NCI-H187 (cell line): ENCODE measurements around the gene LMF1.
"Not testable (repeated sequence)": the region's sequence is repeated elsewhere in the genome, so short reads cannot be mapped to it uniquely, and the experiment has no call there.

Experiments used
- DNase-seq, 2 experiments: peaks; one replicate each; lab custom pipeline; 2025; lab: John Stamatoyannopoulos, UW

Gene LMF1

DNA sequence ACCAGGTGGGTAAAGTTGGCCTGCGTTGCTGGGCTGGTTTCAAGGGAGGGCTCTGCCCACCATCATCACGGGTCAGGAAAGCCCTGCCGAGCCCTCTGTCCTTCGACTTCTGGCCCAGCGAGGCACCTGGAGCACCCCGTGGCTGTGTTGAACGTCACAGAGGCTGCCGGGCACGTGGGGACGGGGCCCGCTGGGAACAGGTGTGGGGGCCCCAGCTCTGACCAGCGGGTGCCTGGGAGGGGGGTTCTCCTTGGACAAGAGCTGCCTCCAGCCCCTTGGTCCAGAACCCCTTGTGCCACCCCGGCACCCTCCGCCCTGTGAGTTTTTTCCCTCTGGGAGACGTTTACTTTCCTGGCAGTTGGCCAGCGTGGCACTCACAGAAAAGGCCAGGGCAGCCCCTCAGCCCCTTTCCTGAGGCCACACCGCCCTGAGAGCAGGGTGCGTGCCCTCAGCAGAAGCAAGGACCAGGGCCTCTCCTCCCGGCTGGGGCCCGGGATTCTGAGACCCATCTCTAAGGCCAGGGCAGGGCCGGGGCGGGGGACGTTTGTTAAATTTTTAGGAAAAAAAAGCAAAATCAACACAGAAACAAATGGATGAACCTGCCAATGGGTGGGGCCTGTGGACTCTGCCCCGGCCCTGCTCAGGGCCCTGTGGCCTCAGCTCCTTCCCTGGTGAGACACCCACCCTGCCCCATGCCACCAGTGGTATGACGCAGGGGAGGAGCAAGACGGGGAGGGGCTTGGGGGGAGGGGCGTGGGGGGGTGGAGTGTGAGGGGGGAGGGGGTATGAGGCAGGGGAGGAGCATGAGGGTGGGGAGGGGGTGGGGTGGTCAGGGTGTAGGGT lies 139.0 kb downstream of the LMF1 start:
- DNase-seq, result no peak

DNA sequence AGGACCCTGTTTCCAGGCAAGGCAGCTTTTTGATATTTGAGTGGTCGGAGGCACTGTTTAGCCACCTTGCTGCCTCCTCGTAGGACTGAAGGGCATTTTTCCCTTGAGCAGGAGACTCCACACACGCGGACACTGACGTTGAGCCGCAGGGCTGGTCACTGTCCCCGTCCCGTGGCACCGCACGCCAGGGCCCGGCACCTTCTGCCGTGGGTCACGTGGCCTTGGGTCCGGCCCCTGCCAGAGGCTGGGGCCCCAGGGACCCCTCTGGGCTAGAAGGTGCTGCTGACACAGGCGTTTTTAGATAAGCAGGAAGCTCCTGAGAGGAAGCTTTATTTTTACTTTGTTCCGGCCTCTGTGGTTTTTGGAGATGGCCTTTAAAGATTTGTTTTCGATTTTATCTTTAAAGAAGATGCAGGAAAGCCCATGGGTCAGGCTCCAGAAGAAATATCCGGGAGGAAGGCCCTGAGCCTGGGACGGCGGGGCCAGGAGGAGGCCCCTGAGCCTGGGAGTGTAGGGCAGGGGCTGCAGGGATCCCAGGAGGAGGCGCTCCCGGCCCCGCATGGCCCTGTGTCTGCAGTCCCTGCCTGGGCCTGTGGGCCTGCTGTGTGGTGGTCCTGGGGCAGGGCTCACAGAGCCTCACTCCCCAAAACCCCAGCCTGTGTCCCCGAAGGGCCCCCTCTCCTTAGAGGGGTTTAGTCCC lies 139.8 kb downstream of the LMF1 start:
- DNase-seq, result no peak

DNA sequence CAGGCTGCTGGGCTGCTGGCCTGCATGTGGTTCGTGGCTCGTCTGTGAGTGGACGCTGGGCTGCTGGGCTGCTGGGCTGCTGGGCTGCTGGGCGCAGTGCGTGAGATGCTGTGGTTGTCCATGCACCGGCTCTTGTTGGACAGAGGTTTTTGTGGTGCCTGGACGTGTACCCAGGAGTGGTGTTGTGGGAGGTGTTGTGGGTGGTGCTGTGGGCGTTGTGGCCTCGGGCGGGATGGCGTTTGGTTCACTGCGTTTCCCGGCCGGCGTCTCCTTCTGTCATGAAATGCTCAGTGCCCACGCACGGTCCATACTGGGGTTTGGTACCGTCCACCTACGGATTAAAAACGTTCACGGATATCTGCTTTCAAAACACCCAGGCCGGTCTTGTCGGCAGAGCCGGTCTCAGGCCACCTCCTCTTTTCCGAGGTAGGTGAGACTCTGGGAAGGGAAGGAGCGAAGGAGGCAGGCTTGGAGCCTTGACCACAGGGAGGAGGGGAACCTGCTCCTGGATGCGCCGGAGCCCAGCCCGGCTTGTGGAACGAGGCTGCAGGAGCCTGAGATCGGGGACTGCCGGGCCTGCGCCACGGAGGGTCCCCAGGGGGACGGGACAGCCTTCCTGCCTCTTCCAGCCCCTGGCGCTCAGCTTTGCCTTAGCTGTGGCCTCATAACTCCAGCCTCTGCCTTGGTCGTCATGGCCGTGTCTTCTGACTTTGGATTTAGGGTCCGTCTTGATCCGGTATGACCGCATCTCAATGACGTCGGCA lies 140.5 kb downstream of the LMF1 start:
- DNase-seq, result no peak

DNA sequence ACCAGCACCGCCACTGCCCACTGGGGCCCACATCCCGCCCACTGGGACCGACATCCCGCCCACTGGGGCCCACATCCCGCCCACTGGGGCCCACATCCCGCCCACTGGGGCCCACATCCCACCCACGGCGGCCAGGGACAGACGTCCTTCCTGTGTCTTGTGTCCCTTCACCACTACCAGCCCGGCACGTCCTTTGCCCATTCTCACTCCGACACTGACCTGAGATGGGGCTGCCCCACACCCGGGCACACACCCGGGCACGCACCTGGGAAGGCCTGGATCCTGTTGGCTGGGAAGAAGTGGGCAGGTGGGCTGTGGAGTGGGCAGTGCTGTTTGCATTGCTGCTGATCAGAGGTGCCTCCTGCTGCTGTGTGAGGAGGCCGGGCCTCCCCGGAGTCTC lies 141.9 kb downstream of the LMF1 start:
- no peak for DNase-seq

DNA sequence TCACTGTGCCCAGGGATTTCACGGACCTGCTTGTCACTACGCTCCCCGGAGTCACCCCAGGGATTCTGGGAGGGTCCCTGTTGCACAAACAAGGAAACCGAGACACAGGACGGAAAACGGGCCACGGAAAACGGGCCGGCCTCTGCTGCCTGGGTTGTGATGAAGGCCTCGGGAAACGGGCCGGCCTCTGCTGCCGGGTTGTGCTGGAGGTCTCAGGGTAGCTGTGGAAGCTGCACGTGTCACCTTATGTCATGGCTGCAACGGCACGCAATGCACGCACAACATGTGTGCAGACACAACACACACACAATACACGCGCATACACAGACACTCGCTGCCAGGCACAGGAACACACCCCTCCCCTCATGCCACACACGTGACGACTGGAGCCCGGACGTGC lies 143.3 kb downstream of the LMF1 start:
- DNase-seq, result no peak

DNA sequence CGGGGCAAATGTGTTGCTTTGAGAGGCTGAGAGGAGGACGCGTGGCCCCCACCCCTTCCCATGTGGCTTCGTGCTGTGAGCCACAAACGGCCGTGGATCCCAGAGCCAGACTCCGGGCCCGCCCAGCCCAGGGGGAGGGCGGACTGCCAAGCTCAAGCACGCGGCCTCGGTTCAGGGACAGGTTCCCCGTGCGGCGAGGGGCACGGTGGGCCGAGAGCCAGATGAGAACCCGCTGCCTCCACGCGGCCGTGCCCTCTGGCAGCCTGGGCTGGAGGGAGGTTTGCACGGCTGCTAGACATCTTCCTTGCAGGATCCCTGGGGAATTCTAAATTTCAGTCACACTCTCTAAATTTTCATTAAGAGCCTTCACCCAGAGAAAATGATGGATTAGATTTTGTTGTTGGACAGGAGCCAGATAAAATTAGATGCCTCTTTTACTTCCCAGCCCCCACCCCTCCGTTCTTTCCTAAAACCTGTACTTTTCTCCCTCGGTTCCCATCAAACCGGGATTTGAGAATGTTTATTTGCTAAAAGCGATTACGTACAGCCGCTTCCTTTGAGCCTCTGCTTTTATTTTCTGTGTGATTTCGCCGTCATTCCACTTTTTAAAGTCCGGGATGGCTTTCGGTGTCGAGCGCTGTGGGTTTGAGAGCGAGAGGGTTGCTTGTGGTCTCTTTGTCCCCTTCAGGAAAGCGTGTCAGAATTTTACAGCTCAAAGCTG lies 145.3 kb downstream of the LMF1 start:
- no peak for DNase-seq

DNA sequence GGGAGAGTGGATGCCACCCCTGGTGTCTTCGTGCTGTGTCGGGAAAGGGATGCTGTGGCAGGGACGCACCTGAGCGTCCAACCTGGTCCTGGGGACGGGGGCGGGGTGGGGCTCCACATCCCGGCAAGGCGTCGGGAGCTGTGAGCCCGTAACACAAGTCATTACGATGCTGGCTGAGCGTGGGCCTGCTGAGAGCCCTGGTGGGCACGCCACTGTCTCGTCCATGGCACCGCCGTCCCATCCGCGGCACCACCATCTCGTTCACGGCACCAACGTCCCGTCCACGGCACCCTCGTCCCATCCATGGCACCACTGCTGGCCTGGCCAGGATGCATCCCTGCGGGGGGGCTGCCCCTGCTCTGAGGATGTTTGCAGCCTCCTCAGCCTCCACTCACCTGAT lies 146.2 kb downstream of the LMF1 start:
- DNase-seq, result no peak

DNA sequence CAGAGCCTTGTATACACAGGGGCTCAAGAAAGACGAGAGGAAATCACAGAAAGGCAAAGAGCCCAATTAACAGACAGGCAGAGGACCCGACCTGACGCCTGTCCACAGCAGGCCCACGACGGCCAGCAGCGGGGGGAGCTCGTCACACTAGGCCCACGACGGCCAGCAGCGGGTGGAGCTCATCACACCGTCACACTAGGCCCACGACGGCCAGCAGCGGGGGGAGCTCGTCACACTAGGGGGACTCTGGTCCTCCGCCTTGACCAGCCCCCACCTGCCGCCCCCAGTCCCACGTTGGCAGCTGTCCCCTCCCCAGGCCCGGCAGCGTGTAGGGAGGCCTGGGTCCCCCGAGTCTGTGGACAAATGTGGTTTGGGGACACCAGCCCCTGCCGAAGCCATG lies 146.6 kb downstream of the LMF1 start:
- no peak for DNase-seq

DNA sequence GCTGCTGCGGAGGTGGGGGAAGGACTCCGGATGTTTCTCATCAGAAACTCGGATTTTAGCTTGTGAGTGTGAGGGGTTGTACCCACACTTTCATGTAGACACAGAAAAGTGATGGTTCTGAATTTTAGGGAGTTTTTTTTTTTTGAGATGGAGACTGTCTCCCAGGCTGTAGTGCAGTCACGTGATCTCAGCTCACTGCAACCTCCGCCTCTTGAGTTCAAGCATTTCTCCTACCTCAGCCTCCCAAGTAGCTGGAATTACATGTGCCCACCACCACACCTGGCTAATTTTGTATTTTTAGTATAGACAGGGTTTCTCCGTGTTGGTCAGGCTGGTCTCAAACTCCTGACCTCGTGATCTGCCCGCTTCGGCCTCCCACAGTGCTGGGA lies 147.9 kb downstream of the LMF1 start:
- DNase-seq, result no peak

DNA sequence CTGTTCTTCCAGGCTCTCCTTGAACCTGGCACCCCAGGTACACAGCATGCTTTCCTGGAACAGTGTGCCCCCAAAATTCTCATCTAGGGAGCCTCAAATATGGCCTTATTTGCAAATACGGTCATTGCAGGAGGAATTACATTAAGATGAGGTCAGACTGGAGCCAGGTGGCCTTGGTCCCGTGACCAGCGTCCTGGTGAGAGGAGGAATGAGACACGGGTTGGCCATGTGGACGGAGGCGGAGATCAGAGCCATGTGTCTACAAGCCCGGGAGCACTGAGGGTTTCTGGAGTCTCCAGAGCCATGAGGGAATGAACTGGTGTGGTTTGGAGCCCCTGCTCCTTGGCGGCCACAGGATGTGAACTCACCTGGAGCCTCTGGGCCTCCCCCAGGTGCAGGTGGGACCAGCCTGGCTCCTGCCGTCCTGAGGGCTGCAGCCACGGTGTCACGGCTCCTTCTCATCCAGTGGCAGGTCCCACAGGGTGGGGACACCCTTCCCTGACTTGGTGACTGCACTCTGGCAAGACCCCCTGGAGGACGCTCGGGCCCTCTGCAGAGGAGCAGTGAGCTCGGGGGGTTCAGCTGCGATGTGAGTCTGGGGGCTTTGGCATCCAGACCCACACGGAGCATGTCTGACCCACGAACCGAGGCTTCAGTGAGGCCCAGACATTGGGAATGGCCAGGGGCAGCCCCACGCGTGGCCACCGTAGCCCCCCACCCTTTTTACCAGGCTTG lies 148.4 kb downstream of the LMF1 start:
- no peak for DNase-seq

DNA sequence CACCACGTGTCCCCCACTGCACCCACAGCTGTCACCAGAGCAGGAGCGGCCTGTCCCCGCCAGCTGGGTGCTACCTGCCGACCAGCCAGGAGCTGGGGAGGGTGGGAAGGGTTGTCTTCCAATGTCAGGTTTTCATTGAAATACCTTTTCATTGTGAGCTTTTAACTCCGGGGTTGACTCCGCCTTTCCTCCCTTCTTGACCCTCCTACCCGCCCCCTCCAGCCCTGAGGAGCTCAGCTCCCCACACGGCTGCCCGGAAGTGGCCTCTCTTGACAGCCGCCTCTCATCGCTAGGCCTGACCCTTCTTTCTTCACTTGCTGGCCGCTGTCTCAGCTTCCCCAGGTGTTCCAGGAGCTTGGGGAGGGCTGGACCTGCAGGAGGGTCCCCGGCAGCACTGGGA lies 149.0 kb downstream of the LMF1 start:
- DNase-seq, result no peak

DNA sequence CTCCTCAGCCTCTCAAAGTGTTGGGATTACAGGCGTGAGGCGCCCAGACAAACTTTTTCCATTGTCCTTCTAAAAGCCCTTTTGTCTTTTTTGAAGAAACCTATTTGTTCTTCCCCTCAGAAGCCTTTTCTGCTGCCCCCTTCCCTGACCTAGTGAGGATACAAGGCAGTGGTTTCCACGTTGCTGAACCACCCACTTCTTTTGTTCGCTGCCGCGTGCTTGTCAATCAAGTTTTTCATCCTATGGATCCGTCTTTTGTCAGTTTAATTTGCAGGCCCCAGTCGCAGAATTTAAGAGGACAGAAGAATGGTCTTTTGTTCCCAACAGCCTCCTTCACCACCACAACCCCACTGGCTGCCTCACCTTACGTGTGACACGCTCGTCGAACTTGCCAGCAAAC lies 150.0 kb downstream of the LMF1 start:
- no peak for DNase-seq

DNA sequence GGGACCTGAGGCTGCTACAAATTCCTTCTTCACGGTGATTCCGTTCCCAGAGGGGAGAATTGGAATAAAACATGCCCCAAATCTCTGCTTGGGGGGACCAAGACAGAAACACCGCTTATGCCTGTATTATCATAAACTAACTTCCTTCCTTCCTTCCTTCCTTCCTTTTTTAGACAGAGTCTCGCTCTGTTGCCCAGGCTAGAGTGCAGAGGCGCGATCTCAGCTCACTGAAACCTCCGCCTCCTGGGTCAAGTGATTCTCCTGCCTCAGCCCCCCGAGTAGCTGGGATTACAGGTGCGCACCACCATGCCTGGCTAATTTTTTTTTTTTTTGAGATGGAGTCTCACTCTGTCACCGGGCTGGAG lies 150.8 kb downstream of the LMF1 start:
- not testable (repeated sequence) for DNase-seq

DNA sequence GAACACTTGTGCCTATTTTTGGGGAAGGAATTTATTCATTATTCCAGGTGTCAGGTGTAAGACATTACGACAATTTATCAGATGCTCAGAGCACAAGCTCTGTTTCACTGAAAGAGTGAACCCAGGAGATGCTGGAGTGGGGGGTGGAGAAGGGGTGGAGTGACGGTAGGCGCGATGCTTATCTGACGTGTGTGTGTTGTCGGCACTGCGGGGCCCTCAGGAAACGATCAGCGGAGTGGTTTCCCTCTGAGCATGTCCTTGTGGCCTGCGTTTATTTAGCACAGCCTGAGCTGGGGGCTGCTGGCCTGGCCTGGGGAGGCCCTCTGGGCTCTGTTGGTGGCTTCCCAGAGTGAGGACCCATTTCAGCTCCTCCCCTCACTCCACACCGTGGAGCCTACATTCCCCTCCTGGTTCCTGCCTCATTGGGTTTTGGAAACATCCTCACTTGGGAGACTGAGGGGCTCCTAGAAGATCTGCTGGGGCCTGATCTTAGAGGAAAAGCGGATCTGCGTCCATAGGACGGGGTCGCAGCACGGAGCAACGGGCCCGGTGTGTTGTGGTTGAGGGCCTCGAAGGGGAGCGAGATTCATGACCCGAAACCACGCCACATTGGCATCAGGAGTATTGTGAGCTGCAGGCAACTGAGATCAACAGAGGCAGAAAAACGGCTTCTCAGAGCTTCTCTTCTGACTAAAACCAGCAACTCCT lies 151.3 kb downstream of the LMF1 start:
- DNase-seq, result no peak

DNA sequence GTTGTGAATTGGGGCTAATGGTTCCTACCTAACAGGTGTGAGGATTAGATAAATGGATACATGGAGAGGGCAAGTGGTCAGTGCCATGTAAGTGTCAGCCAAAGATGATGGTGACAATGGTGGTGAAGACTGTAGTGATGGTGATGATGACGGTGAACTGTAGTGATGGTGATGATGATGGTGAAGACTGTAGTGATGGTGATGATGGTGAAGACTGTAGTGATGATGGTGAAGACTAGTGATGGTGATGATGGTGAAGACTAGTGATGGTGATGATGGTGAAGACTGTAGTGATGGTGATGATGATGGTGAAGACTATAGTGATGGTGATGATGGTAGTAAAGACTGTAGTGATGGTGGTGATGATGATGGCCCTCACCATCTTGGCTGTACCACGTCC lies 152.2 kb downstream of the LMF1 start:
- DNase-seq, result no peak

DNA sequence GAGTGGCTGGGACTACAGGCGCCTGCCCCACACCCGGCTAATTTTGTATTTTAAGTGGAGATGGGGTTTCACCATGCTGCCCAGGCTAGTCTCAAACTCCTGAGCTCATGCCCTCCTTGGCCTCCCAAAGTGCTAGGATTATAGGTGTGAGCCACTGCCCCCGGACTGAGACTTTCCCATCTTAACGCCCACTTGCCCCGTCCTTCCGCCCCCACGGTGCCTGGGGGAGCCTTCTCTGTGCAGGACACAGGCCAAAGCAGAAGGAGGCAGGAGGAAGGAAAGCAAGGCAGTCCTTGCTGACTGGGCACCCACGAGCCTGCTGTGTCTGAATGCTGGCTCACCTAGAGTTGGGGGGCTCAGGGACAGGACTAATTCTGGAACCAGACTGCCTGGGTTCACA lies 152.7 kb downstream of the LMF1 start:
- DNase-seq, result no peak

DNA sequence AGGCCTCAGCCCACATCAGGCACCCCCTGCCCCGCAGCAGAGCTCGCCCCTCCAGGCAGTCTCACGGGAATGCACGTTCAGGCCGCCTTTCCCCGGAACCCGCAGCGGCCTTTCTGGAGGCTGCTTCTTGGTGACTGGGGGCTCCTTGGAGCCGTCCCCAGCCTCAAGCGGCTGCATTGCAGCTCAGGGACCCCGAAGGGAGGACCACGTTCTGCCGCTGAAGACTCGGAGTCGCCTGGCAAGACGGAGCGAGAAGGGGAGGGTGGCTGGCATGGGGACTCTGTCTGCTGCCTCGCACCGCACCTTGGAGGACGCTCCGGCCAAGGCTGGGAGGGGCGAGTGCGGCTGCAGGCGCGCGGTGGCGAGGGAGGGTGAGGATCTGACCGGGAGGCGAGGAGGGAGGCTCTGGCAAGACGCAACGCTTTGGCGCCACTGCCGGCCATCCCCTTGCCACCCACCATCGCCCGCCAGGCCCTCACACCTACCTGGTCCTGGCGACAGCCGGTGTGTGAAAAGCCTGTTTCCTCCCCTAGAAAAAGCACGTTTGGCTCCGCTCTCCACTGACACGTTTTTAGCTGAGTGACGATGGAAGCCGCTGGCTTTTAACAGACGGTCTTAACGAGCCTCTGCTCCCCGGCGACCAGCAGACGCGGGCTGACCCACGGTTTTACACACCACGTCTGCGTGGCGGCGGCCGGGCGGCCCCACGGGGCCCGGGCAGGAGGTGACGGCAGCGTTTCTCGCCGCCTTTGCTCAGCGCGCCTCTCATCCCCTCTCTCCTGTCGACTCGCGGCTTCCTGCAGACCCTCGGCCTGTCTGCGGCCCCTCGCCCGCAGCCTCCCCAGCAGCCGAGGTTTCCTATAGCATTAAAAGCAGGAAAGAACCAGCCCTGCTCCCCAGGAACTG lies 153.5 kb downstream of the LMF1 start:
- DNase-seq, result no peak

DNA sequence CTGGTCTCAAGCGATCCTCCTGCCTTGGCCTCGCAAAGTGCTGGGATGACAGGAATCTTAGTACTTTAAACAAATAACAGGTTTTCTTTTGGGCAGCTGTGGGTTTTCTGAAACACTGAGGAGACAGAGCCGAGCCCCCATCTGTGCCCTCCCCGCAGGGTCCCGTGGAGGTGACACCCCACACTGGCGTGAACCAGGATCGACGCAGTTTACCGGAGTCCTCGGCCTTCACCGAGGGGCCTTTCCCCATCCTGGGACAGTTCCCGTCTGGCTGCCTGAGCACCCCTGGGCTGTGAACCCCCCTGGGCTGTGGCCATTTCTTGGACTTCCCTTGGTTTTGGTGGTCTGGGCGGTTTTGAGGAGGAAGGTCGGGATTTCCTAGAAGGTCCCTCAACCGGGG lies 154.9 kb downstream of the LMF1 start:
- DNase-seq, result no peak

DNA sequence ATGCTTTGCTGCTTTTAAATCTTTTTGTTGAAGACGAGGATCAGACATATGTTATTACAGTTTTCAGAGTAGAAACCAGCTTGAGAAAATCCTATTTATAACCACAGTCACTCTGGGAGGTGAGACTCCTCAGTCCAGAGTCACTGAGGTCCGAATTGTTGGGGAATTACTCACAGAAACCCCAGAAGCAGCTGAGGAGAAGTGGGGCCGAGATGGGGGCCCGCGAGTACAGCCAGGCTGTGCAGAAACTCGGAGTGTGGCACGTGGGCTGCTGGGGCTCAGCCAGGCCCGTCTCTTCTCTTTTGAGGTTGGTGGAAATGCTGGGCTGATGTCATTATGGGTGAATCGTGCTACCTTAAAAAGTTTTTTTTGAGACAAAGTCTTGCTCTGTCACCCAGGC lies 155.8 kb downstream of the LMF1 start:
- no peak for DNase-seq

DNA sequence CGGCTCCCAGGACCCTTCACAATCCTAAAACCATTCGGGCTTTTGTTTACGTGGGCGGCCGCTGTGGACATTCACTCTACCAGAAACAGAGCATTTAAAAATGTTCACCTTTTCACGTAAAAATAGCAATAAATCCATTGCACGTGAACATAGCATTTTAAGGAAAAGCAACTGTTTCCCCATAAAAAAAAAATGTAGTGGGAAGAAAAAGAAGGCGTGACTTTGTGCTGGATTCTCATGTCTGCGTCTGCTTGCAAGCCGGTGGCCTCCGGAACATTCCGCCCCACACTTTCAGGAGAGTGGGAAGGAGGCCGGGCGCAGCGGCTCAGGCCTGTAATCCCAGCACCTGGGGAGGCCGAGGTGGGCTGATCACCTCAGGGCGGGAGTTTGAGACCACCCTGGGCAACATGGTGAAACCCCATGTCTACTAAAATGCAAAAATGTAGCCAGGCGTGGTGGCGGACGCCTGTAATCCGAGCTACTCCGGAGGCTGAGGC lies 156.8 kb downstream of the LMF1 start:
- DNase-seq, result no peak
